Measurements from ENCODE around the gene SMC2. TPM values are rescaled to one million over a fixed set of nuclear protein-coding genes. Genes with fewer than 3 reads are reported as not detected.

The SMC2 gene
- total and polyA plus RNA-seq, 2 of the 13 experiments (the other 11 are each of a cell fraction or from before 2014, with no cell fraction given) = 5.6 to 36.7 TPM

GRCh38 chr9:104144336-104144735 is 50.2 kb downstream of the SMC2 start:
- ATAC-seq = no peak
- no peak for TF ChIP-seq TCF7L2 (IDR thresholded peaks at IDR 0.05; ENCODE audit: low read depth, low read length)
- TF ChIP-seq, protein P1, sequence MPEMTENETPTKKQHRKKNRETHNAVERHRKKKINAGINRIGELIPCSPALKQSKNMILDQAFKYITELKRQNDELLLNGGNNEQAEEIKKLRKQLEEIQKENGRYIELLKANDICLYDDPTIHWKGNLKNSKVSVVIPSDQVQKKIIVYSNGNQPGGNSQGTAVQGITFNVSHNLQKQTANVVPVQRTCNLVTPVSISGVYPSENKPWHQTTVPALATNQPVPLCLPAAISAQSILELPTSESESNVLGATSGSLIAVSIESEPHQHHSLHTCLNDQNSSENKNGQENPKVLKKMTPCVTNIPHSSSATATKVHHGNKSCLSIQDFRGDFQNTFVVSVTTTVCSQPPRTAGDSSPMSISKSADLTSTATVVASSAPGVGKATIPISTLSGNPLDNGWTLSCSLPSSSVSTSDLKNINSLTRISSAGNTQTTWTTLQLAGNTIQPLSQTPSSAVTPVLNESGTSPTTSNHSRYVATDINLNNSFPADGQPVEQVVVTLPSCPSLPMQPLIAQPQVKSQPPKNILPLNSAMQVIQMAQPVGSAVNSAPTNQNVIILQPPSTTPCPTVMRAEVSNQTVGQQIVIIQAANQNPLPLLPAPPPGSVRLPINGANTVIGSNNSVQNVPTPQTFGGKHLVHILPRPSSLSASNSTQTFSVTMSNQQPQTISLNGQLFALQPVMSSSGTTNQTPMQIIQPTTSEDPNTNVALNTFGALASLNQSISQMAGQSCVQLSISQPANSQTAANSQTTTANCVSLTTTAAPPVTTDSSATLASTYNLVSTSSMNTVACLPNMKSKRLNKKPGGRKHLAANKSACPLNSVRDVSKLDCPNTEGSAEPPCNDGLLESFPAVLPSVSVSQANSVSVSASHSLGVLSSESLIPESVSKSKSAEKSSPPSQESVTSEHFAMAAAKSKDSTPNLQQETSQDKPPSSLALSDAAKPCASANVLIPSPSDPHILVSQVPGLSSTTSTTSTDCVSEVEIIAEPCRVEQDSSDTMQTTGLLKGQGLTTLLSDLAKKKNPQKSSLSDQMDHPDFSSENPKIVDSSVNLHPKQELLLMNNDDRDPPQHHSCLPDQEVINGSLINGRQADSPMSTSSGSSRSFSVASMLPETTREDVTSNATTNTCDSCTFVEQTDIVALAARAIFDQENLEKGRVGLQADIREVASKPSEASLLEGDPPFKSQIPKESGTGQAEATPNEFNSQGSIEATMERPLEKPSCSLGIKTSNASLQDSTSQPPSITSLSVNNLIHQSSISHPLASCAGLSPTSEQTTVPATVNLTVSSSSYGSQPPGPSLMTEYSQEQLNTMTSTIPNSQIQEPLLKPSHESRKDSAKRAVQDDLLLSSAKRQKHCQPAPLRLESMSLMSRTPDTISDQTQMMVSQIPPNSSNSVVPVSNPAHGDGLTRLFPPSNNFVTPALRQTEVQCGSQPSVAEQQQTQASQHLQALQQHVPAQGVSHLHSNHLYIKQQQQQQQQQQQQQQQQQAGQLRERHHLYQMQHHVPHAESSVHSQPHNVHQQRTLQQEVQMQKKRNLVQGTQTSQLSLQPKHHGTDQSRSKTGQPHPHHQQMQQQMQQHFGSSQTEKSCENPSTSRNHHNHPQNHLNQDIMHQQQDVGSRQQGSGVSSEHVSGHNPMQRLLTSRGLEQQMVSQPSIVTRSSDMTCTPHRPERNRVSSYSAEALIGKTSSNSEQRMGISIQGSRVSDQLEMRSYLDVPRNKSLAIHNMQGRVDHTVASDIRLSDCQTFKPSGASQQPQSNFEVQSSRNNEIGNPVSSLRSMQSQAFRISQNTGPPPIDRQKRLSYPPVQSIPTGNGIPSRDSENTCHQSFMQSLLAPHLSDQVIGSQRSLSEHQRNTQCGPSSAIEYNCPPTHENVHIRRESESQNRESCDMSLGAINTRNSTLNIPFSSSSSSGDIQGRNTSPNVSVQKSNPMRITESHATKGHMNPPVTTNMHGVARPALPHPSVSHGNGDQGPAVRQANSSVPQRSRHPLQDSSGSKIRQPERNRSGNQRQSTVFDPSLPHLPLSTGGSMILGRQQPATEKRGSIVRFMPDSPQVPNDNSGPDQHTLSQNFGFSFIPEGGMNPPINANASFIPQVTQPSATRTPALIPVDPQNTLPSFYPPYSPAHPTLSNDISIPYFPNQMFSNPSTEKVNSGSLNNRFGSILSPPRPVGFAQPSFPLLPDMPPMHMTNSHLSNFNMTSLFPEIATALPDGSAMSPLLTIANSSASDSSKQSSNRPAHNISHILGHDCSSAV (CRISPR knock-in tag; IDR thresholded peaks at IDR 0.05; ENCODE audit: borderline replicate concordance) = no peak
- TF ChIP-seq, protein P2, sequence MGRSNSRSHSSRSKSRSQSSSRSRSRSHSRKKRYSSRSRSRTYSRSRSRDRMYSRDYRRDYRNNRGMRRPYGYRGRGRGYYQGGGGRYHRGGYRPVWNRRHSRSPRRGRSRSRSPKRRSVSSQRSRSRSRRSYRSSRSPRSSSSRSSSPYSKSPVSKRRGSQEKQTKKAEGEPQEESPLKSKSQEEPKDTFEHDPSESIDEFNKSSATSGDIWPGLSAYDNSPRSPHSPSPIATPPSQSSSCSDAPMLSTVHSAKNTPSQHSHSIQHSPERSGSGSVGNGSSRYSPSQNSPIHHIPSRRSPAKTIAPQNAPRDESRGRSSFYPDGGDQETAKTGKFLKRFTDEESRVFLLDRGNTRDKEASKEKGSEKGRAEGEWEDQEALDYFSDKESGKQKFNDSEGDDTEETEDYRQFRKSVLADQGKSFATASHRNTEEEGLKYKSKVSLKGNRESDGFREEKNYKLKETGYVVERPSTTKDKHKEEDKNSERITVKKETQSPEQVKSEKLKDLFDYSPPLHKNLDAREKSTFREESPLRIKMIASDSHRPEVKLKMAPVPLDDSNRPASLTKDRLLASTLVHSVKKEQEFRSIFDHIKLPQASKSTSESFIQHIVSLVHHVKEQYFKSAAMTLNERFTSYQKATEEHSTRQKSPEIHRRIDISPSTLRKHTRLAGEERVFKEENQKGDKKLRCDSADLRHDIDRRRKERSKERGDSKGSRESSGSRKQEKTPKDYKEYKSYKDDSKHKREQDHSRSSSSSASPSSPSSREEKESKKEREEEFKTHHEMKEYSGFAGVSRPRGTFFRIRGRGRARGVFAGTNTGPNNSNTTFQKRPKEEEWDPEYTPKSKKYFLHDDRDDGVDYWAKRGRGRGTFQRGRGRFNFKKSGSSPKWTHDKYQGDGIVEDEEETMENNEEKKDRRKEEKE (IDR thresholded peaks at IDR 0.05) = no peak
- no peak for TF ChIP-seq ZNF225 (CRISPR knock-in tag; IDR thresholded peaks at IDR 0.05)
- no peak for TF ChIP-seq ZNF30 (CRISPR knock-in tag; IDR thresholded peaks at IDR 0.05)
- TF ChIP-seq ZNF317 (CRISPR knock-in tag; IDR thresholded peaks at IDR 0.05) = no peak
- no peak for TF ChIP-seq SIN3A (IDR thresholded peaks at IDR 0.05; ENCODE audit: borderline replicate concordance, low read depth, low read length)
- no peak for TF ChIP-seq ZC3H4 (CRISPR knock-in tag; IDR thresholded peaks at IDR 0.05; ENCODE audit: borderline replicate concordance)
- TF ChIP-seq ZNF564 (CRISPR knock-in tag; IDR thresholded peaks at IDR 0.05) = no peak
- TF ChIP-seq, protein P3, sequence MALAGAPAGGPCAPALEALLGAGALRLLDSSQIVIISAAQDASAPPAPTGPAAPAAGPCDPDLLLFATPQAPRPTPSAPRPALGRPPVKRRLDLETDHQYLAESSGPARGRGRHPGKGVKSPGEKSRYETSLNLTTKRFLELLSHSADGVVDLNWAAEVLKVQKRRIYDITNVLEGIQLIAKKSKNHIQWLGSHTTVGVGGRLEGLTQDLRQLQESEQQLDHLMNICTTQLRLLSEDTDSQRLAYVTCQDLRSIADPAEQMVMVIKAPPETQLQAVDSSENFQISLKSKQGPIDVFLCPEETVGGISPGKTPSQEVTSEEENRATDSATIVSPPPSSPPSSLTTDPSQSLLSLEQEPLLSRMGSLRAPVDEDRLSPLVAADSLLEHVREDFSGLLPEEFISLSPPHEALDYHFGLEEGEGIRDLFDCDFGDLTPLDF (CRISPR knock-in tag; IDR thresholded peaks at IDR 0.05) = no peak
- TF ChIP-seq ZNF572 (CRISPR knock-in tag; IDR thresholded peaks at IDR 0.05) = no peak
- TF ChIP-seq MTA1 (CRISPR knock-in tag; IDR thresholded peaks at IDR 0.05; ENCODE audit: borderline replicate concordance) = no peak

More at GRCh38 chr9:104144336-104144735, 50.2 kb downstream of the SMC2 start:
- H3K36me3 ChIP-seq (replicated peaks in 1 of 2; ENCODE audit: control insufficient read depth in 1 of 2, insufficient read depth in 2 of 2, low read length in 2 of 2) = no peaks in the 10 kb centered on the region; a peak in 2 of 5 replicates
- BruUV-seq (replicated peaks) = no TSS peak
- no peaks in the 10 kb centered on the region for H3K79me2 ChIP-seq (ENCODE audit: insufficient read depth, low read length)
- H3K4me3 ChIP-seq (replicated peaks in 1 of 3; ENCODE audit: insufficient read depth in 1 of 3, low read depth in 2 of 3, low read length in 3 of 3) = no peak overlapping the region
- in situ Hi-C loops (cut with HindIII; ENCODE audit: extremely low pct_ligation_motif_present, low pct_unique_long_range_greater_than_20kb) = no loop called here
- H3K27me3 ChIP-seq (ENCODE audit: control insufficient read depth in 1 of 2, insufficient read depth in 2 of 2, low read length in 2 of 2) = no peaks in the 10 kb centered on the region
- no peaks in the 10 kb centered on the region for H3K4me1 ChIP-seq (ENCODE audit: insufficient read depth, low read length)
- H3K4me2 ChIP-seq (ENCODE audit: low read depth, low read length) = no peak overlapping the region
- CTCF ChIA-PET (ENCODE audit: low intra/inter-chr PET ratio, low total read pairs) = no interaction called here
- DNase-seq (ENCODE audit: low spot score) = no peak
- no peak for FAIRE-seq
- POLR2A ChIA-PET = no interaction called here
- 100% methylated on average over 1 of the region's 1 CpG for WGBS (ENCODE audit: low lambda C conversion rate)
- no peak overlapping the region for H2AFZ ChIP-seq (ENCODE audit: low read length)
- H3K9ac ChIP-seq (ENCODE audit: insufficient read depth, low read depth, low read length) = no peak overlapping the region
- H3K9me3 ChIP-seq (ENCODE audit: low read length) = no peaks in the 10 kb centered on the region
- intact Hi-C loops (cut with micrococcal nuclease; ENCODE audit: unreplicated experiment) = no loop called here
- H3K27ac ChIP-seq (ENCODE audit: extremely low read length, insufficient read depth, low read length) = no peak overlapping the region
- H4K20me1 ChIP-seq (ENCODE audit: insufficient read depth, low read length) = no peaks in the 10 kb centered on the region; the same call in 1 of the 2 replicates

All from HepG2 (cell line).